Stimulated activated CD8-positive, alpha-beta memory T cell treated with anti-CD3 and anti-CD28 coated beads, Interleukin-7, amount 100 ng/mL, for 4 hours (primary cell): Measurements from ENCODE around the gene CPTP.

Experiments
- DNase-seq, 2 donors: peaks; one replicate each; pipeline ENCODE4 v3.0.0-alpha.2; 2020; ENCODE audit warnings: low read depth in 2 of 2

The CPTP gene

GRCh38 chr1:1334835-1335234 lies 10.2 kb downstream of the CPTP start:
- DNase-seq, result no peak

GRCh38 chr1:1335283-1335682 lies 10.7 kb downstream of the CPTP start:
- DNase-seq, result no peak

DNA sequence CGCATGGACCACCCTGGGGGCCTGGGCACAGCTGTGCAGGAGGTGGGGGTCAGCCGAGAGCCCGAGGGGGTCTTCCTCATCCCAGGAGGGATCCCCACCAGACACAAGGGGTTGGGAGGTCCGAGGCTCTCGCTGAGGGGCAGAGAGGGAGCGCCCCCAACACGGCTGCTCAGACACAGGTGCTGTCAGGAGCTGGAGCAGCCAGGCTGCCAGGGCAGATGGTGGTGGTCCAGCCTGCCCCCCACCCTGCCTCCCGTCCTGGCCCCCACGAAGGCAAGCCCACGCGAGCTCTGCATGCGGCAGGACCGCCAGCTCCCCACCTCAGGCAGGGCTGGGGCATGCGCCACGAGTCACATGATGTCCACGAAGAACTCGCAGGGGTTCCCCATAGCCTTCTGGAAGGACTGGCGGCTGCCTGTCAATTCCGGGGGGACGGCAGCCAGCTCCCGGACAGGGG lies 11.2 kb downstream of the CPTP start:
- DNase-seq, result no peak

DNA sequence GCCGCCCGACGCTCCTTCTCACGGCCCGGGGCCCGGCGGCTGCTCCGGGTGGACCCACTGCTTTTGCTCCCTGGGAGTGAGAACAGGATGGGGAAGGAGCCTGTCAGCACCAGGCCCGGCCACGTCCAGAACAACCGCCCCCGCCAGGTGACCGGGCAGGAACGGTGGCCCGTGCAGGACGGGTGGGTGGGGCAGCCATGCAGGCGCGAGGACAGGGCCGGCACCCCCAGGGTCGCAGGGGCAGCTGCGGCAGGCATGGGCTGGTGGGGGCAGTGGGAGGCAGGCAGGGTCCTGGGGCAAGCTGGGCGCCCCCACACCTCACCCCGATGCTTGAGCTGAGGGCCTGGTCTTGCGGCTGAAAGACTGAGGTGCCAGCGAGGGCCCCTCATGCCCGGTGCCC lies 11.8 kb downstream of the CPTP start:
- no peak for DNase-seq

- DNase-seq, result no peak
Measured at GRCh38 chr1:1336931-1337792, 12.6 kb downstream of the CPTP start.

GRCh38 chr1:1337793-1338147 lies 13.2 kb downstream of the CPTP start:
- DNase-seq, result no peak

DNA sequence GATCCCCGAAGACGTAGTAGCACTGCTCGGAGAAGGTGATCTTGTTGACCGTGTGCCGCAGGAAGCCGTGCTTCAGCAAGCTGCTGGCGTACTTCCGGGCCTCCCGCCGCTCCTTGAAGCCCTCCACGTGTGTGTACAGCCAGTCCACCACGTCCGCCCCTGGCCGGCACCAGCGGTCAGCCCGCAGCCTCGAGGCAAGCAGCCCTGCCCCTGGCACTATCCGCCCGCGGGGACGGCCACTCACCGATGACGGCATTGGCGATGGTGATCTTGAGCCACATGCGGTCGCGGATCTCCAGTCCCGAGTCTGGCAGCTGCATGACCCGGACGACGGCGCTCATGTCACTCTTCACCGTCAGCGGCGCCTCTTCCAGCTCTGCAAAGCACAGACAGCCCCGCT lies 13.7 kb downstream of the CPTP start:
- DNase-seq, result no peak

GRCh38 chr1:1340185-1340584 lies 15.6 kb downstream of the CPTP start:
- no peak for DNase-seq

DNA sequence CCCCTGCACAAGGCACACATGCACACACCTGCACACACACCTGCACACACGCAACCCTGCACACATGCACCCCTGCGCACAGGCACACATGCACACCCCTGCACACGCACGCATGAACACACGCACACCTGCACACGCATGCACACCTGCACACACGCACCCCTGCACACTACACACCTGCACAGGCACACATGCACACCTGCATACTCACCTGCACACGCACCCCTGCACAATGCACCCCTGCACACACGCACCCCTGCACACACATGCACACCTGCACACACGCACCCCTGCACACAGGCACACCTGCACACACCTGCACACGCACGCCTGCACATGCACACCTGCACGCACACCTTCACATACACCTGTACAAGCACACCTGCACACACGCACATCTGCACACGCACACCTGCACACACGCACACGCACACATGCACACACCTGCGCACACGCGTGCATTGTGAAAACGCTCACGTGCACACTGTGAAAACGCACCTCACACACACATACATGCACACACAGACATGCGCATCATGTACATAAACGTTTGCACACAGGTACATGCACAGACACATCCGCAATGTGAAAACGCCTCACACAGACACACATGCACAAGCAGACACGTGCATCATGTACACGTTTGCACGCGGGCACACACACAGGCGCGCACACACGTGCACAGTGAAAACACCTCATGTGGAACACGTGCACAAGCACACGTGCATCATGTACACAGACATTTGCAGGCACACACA lies 16.4 kb downstream of the CPTP start:
- DNase-seq, result no peak

- no peak for DNase-seq
Measured at GRCh38 chr1:1341549-1342021, 17.0 kb downstream of the CPTP start.

DNA sequence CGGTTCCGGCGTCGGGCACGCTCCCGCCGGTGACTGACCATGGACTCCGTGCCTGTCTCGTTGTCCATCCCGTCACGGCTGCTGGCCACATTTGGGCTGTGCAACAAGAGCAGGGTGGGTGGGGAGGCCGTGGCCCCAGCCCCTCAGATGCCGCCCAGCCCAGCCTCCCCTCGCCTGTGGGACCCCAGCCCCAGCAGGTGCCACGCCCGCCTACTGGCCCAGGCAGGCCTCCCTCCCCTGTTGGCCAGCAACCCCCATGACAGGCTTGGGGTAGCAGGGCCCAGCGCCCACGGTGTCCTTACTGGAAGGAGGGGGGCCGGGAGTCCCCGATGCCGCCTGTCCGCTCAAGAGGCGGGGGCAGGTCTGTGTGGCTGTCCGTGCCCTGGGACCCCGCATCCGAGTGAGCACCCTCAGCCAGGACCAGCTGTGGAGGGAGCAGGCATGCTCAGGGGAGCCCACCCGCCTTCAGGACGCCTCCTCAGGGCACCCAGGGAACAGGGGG lies 17.5 kb downstream of the CPTP start:
- DNase-seq, result no peak

DNA sequence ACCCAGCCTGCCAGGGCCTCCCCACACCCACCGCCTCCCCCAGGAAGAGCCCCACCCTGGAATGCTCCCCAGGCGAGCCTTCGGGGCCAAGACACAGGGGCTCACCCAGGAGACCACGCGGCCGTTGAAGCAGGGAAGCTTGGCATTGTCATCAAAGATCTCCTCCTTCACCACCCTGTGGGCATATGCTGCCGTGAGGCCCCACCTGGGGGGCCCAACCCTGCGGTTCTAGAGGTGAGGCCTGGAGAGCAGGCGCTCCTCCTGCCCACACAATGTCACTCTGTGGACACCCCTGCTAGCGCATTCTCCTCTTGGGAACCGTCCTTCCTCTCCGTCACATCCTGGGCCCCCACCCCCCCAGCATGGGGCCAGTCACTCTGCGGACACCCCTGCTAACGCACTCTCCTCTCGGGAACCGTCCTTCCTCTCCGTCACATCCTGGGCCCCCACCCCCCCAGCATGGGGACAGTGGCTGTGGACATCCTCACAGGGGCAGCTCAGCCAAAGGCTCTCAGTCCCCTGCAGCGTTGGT lies 18.0 kb downstream of the CPTP start:
- no peak for DNase-seq

GRCh38 chr1:1343811-1344421 lies 19.3 kb downstream of the CPTP start:
- no peak for DNase-seq

- peak; percentile 23 to 57 for DNase-seq
Measured at GRCh38 chr1:1344655-1345361, 20.2 kb downstream of the CPTP start.

DNA sequence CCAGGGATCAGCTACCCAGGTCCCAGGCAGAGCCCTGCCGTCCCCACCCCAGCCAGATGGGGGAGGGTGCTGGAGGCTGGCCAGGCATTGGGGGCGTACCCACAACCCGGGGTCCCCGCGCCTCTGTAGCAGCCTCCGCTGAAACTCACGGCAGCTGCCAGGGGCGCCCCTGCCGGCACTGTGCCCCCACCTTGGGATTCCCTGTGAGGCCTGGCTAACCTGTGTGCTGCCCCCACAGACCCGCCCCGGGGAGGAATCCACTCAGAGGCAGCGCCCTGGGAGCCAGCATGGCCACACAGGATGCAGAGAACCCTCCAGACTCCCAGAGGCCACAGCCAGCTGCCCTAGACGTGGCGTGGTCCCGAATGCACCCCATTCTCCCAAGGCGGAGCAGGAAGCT lies 20.8 kb downstream of the CPTP start:
- no peak for DNase-seq

DNA sequence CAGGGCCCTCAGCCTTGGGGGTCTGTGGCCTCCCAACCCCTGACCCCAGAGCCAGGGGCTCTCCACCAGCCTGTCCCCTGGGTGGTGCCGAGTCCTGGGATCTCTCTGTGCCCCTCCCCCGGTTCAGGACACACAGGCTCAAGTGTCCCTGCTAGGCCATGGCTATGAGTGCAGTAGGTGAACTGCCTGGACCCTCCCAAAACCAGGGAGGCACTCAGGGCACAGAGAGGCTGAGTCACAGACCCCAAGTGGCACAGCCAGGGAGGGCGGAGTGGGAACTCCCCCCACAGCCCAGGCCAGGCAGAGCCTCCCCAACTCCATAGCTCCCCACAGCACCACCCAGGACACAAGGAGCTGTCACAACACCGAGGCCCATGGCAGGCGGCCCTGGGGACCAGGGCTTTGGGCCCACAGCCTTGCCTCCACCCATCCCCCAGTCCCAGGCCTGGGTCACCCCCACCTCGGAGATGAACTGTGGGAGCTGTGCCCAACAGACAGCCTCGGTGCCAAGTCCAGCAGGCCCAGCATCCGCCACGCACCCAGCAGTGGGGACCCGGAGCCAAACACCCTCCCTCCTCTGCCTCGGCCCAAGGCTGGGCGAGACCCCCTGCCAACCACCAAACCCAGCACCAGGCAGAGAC lies 21.4 kb downstream of the CPTP start:
- no peak for DNase-seq

DNA sequence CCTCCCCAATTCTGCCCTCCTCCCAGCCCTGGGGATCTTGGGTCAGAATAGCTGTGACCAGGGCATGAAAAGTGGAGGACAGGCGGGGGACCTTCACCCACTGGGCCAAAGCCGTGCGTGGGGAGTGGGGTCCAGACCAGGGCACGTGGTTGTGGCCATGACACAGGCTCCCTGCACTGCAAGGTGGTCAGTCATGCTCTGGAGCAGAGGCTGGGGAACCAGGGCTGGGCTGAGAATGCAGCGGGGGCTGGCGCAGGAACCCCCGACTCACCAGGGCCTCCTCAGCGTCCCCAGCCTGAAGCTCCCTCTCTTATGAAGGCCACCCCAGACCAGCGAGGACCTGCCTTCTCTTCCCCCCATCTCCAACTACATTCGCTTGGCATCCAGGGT lies 21.9 kb downstream of the CPTP start:
- DNase-seq, result no peak

GRCh38 chr1:1347026-1347595 lies 22.5 kb downstream of the CPTP start:
- no peak for DNase-seq

GRCh38 chr1:1347663-1348419 lies 23.2 kb downstream of the CPTP start:
- DNase-seq, result no peak
